Breast epithelium (tissue), 4 donors: ENCODE measurements around the gene HCFC1. TPM values are rescaled to one million over a fixed set of nuclear protein-coding genes. Genes with fewer than 3 reads are reported as not detected.

Experiments used
- DNase-seq, 2 donors: peaks; one replicate each; pipeline ENCODE4 v3.0.0-alpha.2; 2019; ENCODE audit warnings: low spot score in 2 of 2
- H3K27ac ChIP-seq, 2 donors: fragments of 200-600 bp; sonication (generic) in 1 of 2; one replicate each; pipeline ENCODE4 v1.5.1; 2016 to 2019; ENCODE audit warnings: mild to moderate bottlenecking in 1 of 2
- H3K27me3 ChIP-seq, 2 donors: fragments of 200-600 bp; sonication (generic) in 1 of 2; one replicate each; pipeline versions ENCODE4 v1.5.1 to v1.6.0; 2017 to 2019; ENCODE audit warnings: control low read depth in 1 of 2, mild to moderate bottlenecking in 1 of 2
- H3K36me3 ChIP-seq: fragments of 200-600 bp; one replicate; pipeline ENCODE4 v1.5.1; 2019
- H3K4me1 ChIP-seq, 2 donors: fragments of 200-600 bp; sonication (generic); one replicate each; pipeline ENCODE4 v1.5.1; 2016 to 2019; ENCODE audit warnings: control low read depth in 1 of 2
- H3K4me3 ChIP-seq, 3 donors: fragments of 200-600 bp; sonication (generic); 1 replicate in 2 of 3; 2 replicates in 1 of 3; pipeline ENCODE4 v1.5.1; 2016 to 2019; ENCODE audit warnings: mild to moderate bottlenecking in 3 of 3, moderate library complexity in 2 of 3
- H3K9me3 ChIP-seq, 2 donors: fragments of 200-600 bp; sonication (generic) in 1 of 2; one replicate each; pipeline ENCODE4 v1.5.1; 2016 to 2019; ENCODE audit warnings: control low read depth in 1 of 2
- CTCF ChIP-seq, 3 donors: fragments of 450-650 bp; IDR thresholded peaks; one replicate each; pipeline ENCODE4 v1.5.1; 2016 to 2017; ENCODE audit warnings: antibody characterized with exemption in 3 of 3, mild to moderate bottlenecking in 3 of 3, moderate library complexity in 3 of 3
- POLR2A ChIP-seq: fragments of 450-650 bp; IDR thresholded peaks from one replicate; pipeline ENCODE4 v1.6.1; 2016; ENCODE audit warnings: antibody characterized with exemption, mild to moderate bottlenecking, moderate library complexity
- POLR2AphosphoS5 ChIP-seq, 3 donors: sonication (generic); formaldehyde crosslinking; IDR thresholded peaks; one replicate each; pipeline ENCODE4 v1.6.1; 2017; ENCODE audit warnings: antibody characterized with exemption in 3 of 3
- intact Hi-C: fragments of 100-400 bp; cut with DNase I; formaldehyde crosslinking; loops from one replicate; pipeline ENCODE4 v1.15.1; 2023; ENCODE audit warnings: low total_unique reads
- total RNA-seq, 3 donors: library from RNA; depleted of rRNA; stranded (reverse); fragments of >200 nt; gene quantifications; one replicate each; pipeline ENCODE4 v1.1.0, GENCODE V29; 2016

The HCFC1 gene
- total RNA-seq, 3 donors from 2014 or later: 20.2 to 23.0 (median 22.6) TPM

DNA sequence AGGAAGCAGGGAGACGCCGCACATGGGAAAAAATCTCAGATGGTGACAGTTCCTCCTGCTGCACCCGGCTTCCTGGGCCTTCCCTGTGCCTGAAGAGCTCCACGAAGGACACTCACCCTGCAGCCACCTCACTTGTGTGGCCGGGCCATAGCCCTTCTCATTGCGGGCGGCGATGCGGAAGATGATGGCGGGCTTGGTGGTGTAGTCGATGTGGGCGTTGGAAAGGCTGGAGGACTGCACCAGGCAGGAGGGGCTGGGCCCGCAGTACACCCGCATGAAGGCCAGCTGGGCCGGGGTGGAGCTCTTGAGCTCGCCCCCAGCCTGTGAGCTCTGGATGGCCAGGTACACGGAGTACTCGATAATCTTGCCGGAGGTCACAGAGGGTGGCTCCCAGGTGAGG lies 21.5 kb downstream of the HCFC1 start:
- intact Hi-C loops: loop anchor here (5.0 to 10.0 kb wide), 2 partner anchors 155 to 188 kb away; partner anchors contain the start of genes IDH3G, PLXNB3 and SSR4
- DNase-seq: no peak
- TF ChIP-seq CTCF (IDR thresholded peaks at IDR 0.05) (no peak), POLR2AphosphoS5 (IDR thresholded peaks at IDR 0.05) (no peak), POLR2A (no peak)
- no peaks in the 10 kb centered on the region for H3K36me3 ChIP-seq
- H3K27ac ChIP-seq: no peak overlapping the region
- no peaks in the 10 kb centered on the region for H3K9me3 ChIP-seq
- H3K27me3 ChIP-seq: peaks cover 0 to 15% of the 10 kb centered on the region in 2 donors
- no peaks in the 10 kb centered on the region for H3K4me1 ChIP-seq
- H3K4me3 ChIP-seq: no peak overlapping the region

DNA sequence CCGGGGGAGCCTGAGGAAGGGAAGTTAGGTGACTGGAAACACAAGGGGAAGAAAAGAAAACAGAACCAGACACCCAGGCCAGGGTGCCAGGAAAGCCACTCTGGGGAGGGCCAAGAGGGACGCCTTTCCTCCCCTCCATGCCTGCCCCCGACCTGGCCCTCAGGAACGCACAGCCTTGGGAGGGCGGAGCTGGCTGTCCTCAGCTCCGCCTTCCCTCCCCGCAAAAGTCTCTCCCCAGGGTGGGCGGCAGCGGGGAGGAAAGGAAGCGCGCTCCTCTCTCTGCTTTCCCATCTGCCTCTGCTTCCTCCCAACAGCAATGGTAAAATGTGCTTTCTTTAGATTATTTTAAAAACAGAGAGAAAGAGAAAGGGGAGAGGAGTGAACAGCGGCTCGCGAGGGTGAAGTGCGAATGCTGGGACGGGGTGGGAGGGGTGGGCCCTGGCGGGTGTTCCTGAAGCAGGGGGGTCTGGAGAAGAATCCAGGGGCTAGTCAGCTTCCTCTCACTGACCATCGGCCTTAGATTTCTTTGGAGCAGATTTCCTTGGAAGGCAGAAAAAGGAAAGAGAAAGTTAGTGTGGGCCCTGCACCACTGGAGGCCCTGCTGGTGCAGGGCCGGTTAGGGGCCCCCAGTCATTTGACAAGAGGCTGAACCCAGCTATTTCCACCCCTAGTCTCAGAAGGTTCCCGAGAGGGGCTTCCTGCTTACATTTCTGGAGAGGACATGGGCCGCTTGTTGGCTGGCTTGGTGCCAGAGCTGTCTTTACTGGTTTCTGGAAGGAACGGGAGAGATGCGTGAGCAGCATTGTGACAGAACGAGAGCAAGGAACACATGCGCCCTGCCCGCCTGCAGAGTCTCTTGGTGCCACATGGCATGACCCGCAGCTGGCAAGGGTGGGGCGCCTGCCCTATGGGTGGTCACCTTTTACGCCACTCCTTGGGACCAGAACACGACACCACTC lies 22.5 kb downstream of the HCFC1 start:
- peaks cover 0 to 17% of the 10 kb centered on the region in 2 donors for H3K27me3 ChIP-seq
- DNase-seq: no peak
- H3K4me3 ChIP-seq: no peak overlapping the region
- no peak overlapping the region for H3K27ac ChIP-seq
- no peaks in the 10 kb centered on the region for H3K4me1 ChIP-seq
- no peaks in the 10 kb centered on the region for H3K36me3 ChIP-seq
- H3K9me3 ChIP-seq: no peaks in the 10 kb centered on the region
- TF ChIP-seq POLR2A: no peak
- TF ChIP-seq POLR2AphosphoS5 (IDR thresholded peaks at IDR 0.05): no peak
- TF ChIP-seq CTCF (IDR thresholded peaks at IDR 0.05): no peak
- intact Hi-C loops: no loop called here

DNA sequence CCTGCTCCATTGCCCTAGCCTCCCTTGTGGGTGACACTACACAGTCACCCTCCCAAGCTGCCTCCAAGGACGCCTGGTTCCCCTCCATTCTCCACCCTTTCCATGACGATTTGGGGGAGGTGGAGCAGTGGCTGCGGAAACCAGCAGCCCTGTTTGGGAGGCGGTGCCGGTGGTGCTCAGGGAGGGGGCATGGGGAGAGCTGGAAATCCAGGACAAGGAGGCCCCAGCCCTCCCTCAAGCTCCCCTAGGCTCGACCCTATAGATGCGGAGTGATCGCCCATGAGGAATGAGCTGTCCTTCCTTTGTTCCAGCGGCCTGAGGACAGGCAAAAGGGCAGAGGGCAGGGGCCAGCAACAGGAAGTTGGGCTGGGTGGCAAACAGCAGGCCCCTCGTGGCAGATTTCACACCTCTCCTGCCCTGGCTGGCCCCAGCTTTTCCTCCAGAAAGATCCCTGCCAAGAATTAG lies 23.6 kb downstream of the HCFC1 start:
- Histone ChIP-seq H3K36me3 (no peaks in the 10 kb centered on the region), H3K9me3 (no peaks in the 10 kb centered on the region), H3K4me1 (no peaks in the 10 kb centered on the region), H3K27me3 (peaks cover 0 to 25% of the 10 kb centered on the region in 2 donors), H3K27ac (no peak overlapping the region), H3K4me3 (no peak overlapping the region)
- TF ChIP-seq POLR2A: no peak
- TF ChIP-seq POLR2AphosphoS5 (IDR thresholded peaks at IDR 0.05): no peak
- no peak for TF ChIP-seq CTCF (IDR thresholded peaks at IDR 0.05)
- intact Hi-C loops: no loop called here
- DNase-seq: no peak

GRCh38 chrX:153947009-153947769 lies 24.4 kb downstream of the HCFC1 start:
- no peaks in the 10 kb centered on the region for H3K36me3 ChIP-seq
- H3K27me3 ChIP-seq: peaks cover 0 to 32% of the 10 kb centered on the region in 2 donors
- intact Hi-C loops: no loop called here
- H3K4me3 ChIP-seq: no peak overlapping the region
- no peaks in the 10 kb centered on the region for H3K9me3 ChIP-seq
- H3K4me1 ChIP-seq: no peaks in the 10 kb centered on the region
- DNase-seq: peak in 1 of 2 donors; percentile 59
- no peak overlapping the region for H3K27ac ChIP-seq
- TF ChIP-seq CTCF (IDR thresholded peaks at IDR 0.05) (peak; percentile 47 to 70 (median 52)), POLR2AphosphoS5 (IDR thresholded peaks at IDR 0.05) (no peak)
